Thyroid gland (tissue), 4 donors: ENCODE measurements around the gene DAPK1.

Experiments
- CTCF ChIP-seq, 6 experiments: fragments of 200-600 bp in 3 of 6; fragments of 450-650 bp in 3 of 6; sonication (generic) in 3 of 6; IDR thresholded peaks; one replicate each; pipeline ENCODE4 v1.5.1; 2016 to 2019; ENCODE audit warnings: antibody characterized with exemption in 6 of 6, mild to moderate bottlenecking in 2 of 6, inconsistent platforms in 1 of 6, moderate library complexity in 1 of 6
- POLR2A ChIP-seq, 2 donors: fragments of 450-650 bp; IDR thresholded peaks; one replicate each; pipeline ENCODE4 v1.6.1; 2017; ENCODE audit warnings: antibody characterized with exemption in 2 of 2, mild to moderate bottlenecking in 2 of 2, moderate library complexity in 1 of 2

DNA sequence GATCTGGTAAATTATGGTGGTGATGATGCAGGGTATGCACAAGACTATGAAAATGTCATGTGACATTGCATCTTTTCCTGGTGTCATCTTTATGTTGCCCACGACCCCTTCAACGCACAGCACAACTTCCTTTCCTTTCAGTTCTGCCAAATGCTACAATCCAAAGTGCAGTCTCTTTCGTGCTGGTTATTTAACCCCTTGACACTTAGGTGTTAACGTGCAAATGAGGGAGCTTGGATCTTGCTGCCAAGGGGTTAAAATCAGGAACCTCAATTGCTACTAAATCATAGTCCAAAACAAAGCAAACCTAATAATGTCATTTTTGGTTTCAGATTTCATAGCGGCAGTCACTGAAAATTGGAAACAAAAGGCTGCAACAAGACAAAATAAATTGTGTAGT is 244.2 kb downstream of the DAPK1 start:
- TF ChIP-seq CTCF (IDR thresholded peaks at IDR 0.05) (no peak), POLR2A (IDR thresholded peaks at IDR 0.05) (no peak)
